ENCODE results near the gene TMEM61.

Gene TMEM61

DNA sequence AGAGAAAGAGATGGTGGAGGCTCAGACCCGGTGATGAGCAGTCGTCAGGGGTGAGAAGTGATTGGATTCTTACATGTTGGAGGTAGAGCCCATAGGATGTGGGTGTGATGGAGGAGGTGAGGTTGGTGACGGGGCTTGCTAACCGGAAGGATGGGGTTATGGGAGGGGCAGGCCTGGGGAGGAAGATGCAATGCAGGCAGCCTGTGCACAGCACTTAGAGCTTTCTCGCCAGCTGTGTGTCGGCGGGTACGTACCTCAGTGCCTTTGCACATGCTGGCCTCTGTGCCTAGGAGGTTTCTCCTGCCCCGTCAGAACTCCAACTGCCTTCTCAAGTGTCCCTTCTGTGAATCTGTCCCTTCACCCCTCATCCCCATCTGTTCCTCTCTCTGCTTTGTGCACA lies 15.4 kb downstream of the TMEM61 start:
- Histone ChIP-seq H3K4me3 (ENCODE audit: low read depth in 1 of 2, low read length in 1 of 2) (peak overlapping the region in 1 of 2 experiments; percentile 21), H3K36me3 (no peaks in the 10 kb centered on the region), H3K27ac (no peak overlapping the region), H3K9me3 (no peaks in the 10 kb centered on the region), H3K27me3 (peaks cover 69% of the 10 kb centered on the region), H3K4me1 (ENCODE audit: control insufficient read depth in 1 of 2, insufficient read depth in 1 of 2, low read depth in 1 of 2, low read length in 1 of 2) (peaks cover 13 to 16% of the 10 kb centered on the region in 2 experiments)
- TF ChIP-seq CTCF (IDR thresholded peaks at IDR 0.05), result no peak

DNA sequence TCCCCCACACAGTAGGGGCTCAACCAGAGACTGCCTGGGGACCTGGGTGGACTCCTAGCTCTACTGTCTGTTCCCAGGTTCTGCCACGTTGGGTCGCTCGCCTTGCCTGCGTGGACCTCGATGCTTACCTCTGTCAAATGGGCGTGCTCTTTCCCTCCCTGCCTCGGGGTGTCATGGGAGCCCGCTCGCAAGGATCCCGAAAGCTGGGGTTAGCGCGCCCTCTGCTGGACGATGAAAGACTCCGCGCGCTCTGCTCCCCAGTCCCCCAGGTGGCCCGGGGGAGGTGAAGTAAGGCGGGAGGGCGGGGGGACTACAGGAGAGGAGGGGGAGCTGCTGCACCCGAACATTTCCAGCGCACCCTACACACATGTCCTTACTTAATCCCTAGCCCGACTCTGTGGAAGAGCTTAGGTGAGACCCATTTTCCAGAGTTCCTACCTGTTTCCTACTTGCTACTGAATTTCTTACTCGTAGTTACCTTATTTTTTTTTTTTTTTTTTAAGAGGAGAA lies 16.0 kb downstream of the TMEM61 start:
- Histone ChIP-seq H3K4me3 (ENCODE audit: low read depth in 1 of 2, low read length in 1 of 2) (peak overlapping the region in 1 of 2 experiments; percentile 21), H3K27me3 (peaks cover 75% of the 10 kb centered on the region), H3K36me3 (no peaks in the 10 kb centered on the region), H3K4me1 (ENCODE audit: control insufficient read depth in 1 of 2, insufficient read depth in 1 of 2, low read depth in 1 of 2, low read length in 1 of 2) (peaks cover 13 to 16% of the 10 kb centered on the region in 2 experiments), H3K9me3 (no peaks in the 10 kb centered on the region), H3K27ac (no peak overlapping the region)
- peak; percentile 86 for TF ChIP-seq CTCF (IDR thresholded peaks at IDR 0.05)

DNA sequence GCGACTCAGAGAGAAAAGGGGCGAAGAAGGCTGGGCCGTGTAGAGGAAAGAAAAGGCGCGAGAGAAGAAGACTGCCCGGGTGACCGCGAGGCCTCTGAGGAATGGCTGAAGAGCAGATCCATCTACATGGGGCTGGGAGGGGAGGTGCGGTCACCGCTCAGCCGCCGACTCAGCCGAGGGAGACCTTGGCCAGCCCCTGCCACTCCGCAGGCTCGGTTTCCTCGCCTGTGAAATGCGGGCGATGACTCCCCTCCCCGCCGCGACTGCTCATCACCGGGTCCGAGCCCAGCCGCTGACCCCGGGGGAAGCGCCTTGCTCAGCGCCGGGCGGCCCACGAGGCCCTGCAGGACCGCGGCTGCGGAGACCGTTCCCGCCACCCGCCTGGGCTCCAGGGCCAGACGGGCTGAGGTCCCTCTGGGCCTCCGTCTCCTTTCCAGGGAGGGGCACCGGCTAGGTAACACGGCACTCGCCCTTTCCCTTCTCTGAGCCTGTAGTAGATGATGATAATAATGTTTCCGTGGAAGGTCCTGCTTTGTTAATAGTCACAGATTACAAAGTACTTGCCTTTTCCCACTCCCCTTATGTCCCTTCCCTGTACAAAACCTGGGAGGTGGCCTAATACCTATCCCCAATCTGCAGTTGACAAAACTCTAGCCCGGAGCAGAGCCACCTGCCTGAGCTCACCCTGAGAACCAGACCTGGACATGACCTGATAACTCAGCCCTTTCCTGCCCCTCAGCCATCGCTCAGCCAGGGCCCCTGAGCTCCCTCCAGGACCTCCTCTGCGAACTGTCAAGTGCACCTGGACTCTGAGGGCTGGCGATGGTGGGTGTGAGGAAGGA lies 16.7 kb downstream of the TMEM61 start:
- peaks cover 13 to 16% of the 10 kb centered on the region in 2 experiments for H3K4me1 ChIP-seq (ENCODE audit: control insufficient read depth in 1 of 2, insufficient read depth in 1 of 2, low read depth in 1 of 2, low read length in 1 of 2)

DNA sequence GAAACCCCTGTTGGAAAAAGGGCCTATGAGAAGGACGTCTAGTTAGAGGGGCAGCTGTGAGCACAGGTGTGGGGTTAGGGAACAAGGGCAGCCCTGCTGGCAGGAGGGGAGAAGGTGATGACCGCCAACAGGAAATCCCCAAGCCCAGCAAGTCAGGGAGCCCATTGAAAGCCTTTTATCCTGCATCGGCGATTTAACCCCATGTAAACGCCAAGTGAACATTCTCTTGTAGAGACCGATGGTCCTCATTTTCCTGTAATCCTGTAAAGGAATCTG lies 17.2 kb downstream of the TMEM61 start:
- Histone ChIP-seq H3K4me1 (ENCODE audit: control insufficient read depth in 1 of 2, insufficient read depth in 1 of 2, low read depth in 1 of 2, low read length in 1 of 2) (peaks cover 13 to 16% of the 10 kb centered on the region in 2 experiments), H3K27ac (no peak overlapping the region), H3K36me3 (no peaks in the 10 kb centered on the region), H3K9me3 (no peaks in the 10 kb centered on the region), H3K4me3 (ENCODE audit: low read depth in 1 of 2, low read length in 1 of 2) (no peak overlapping the region), H3K27me3 (peaks cover 78% of the 10 kb centered on the region)
- no peak for TF ChIP-seq CTCF (IDR thresholded peaks at IDR 0.05)

More for the DNA sequence above, 16.7 kb downstream of the TMEM61 start:
- TF ChIP-seq CTCF (IDR thresholded peaks at IDR 0.05), result no peak
- no peaks in the 10 kb centered on the region for H3K36me3 ChIP-seq
- no peak overlapping the region for H3K27ac ChIP-seq
- no peak overlapping the region for H3K4me3 ChIP-seq (ENCODE audit: low read depth in 1 of 2, low read length in 1 of 2)
- peaks cover 78% of the 10 kb centered on the region for H3K27me3 ChIP-seq
- H3K9me3 ChIP-seq, result no peaks in the 10 kb centered on the region

- H3K4me3 ChIP-seq (ENCODE audit: low read depth in 1 of 2, low read length in 1 of 2), result no peak overlapping the region
- no peak overlapping the region for H3K27ac ChIP-seq
- H3K4me1 ChIP-seq (ENCODE audit: control insufficient read depth in 1 of 2, insufficient read depth in 1 of 2, low read depth in 1 of 2, low read length in 1 of 2), result peaks cover 13 to 16% of the 10 kb centered on the region in 2 experiments
- no peaks in the 10 kb centered on the region for H3K36me3 ChIP-seq
- peaks cover 78% of the 10 kb centered on the region for H3K27me3 ChIP-seq
- H3K9me3 ChIP-seq, result no peaks in the 10 kb centered on the region
- no peak for TF ChIP-seq CTCF (IDR thresholded peaks at IDR 0.05)
These were observed 17.7 kb downstream of the TMEM61 start for GRCh38 chr1:54998100-54998499.
